DOHH2 (cell line): Measurements from ENCODE around the gene DDIT4.

Experiments
- EZH2phosphoT487 ChIP-seq: fragments of 200-600 bp; sonication (generic); IDR thresholded peaks from 2 replicates; pipeline ENCODE4 v1.6.1; 2017; ENCODE audit warnings: borderline replicate concordance, mild to moderate bottlenecking, antibody characterized with exemption, low read length, moderate library complexity, mixed read lengths
- TF ChIP-seq, protein P1 (sequence below): fragments of 200-600 bp; sonication (generic); IDR thresholded peaks from one replicate; pipeline ENCODE4 v1.5.1; 2014; ENCODE audit warnings: antibody characterized with exemption, mild to moderate bottlenecking, low read depth, low read length; ENCODE audit not compliant: poor library complexity, severe bottlenecking

DNA sequence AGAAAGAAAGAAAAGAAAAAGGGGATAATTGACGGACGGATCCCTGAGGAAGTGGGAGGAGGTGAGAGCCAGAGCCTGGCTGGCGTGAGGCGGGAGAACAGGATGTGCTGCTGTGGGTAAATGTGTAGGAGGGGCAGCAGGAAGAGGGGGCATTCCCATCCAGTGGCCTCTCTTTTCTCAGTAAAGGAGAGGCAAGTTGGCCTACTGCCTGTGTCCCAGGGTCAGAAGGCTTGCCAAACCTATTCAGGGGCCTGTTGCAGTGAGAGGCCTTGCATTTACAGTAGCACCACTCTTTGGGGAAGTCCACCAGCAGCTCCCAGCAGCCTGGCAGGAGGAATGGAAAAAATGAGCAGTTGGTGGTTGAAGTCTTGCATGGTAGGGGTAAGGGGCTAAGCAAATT is 31.0 kb upstream of the DDIT4 start:
- TF ChIP-seq, protein P1, sequence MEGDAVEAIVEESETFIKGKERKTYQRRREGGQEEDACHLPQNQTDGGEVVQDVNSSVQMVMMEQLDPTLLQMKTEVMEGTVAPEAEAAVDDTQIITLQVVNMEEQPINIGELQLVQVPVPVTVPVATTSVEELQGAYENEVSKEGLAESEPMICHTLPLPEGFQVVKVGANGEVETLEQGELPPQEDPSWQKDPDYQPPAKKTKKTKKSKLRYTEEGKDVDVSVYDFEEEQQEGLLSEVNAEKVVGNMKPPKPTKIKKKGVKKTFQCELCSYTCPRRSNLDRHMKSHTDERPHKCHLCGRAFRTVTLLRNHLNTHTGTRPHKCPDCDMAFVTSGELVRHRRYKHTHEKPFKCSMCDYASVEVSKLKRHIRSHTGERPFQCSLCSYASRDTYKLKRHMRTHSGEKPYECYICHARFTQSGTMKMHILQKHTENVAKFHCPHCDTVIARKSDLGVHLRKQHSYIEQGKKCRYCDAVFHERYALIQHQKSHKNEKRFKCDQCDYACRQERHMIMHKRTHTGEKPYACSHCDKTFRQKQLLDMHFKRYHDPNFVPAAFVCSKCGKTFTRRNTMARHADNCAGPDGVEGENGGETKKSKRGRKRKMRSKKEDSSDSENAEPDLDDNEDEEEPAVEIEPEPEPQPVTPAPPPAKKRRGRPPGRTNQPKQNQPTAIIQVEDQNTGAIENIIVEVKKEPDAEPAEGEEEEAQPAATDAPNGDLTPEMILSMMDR = no peak
- TF ChIP-seq EZH2phosphoT487 = no peak
